A549 (cell line): Measurements from ENCODE around the gene ACVR1. TPM values are rescaled to one million over a fixed set of nuclear protein-coding genes. Genes with fewer than 3 reads are reported as not detected.

ENCODE experiments used
- ATAC-seq, 2 experiments: fragments of 200-7000 bp in 1 of 2; fragments of >200 bp in 1 of 2; cut with Nextera tagmentation in 1 of 2; cut with Tn5 transposase in 1 of 2; 3 replicates each; pipeline versions ENCODE4 v1.8.0 to v1.9.1; 2018 to 2020; ENCODE audit warnings: mild to moderate bottlenecking in 1 of 2, moderate library complexity in 1 of 2
- CTCF ChIA-PET: fragments of 300-600 bp; sonication (Branson Sonifier 250); formaldehyde crosslinking; extraction: SDS; loops from one replicate; lab custom pipeline; 2021; ENCODE audit warnings: antibody characterized with exemption, inconsistent platforms; lab: Yijun Ruan, JAX
- POLR2A ChIA-PET: fragments of 350-600 bp; formaldehyde crosslinking; extraction: SDS; loops from one replicate; lab custom pipeline; 2021; ENCODE audit warnings: antibody characterized with exemption, inconsistent platforms; lab: Yijun Ruan, JAX
- DNase-seq, 2 experiments: peaks; one replicate each; pipeline versions ENCODE4 v3.0.0 to v3.0.0-alpha.2; 2011 to 2016; ENCODE audit warnings: low read depth in 1 of 2, low spot score in 1 of 2
- FAIRE-seq: peaks from 2 replicates; lab custom pipeline; 2011; peaks lifted over from hg19 to GRCh38; lab: Jason Lieb, UNC
- H3K27ac ChIP-seq, 2 experiments: fragments of >200 bp; sonication (Bioruptor Twin); formaldehyde crosslinking; 3 replicates each; pipeline ENCODE4 v1.5.1; 2016 to 2017
- H3K4me1 ChIP-seq: fragments of >200 bp; sonication (Bioruptor Twin); formaldehyde crosslinking; 3 replicates; pipeline ENCODE4 v1.6.1; 2016
- H3K4me2 ChIP-seq: fragments of >200 bp; sonication (Bioruptor Twin); formaldehyde crosslinking; 3 replicates; pipeline ENCODE4 v1.6.1; 2016
- H3K4me3 ChIP-seq: fragments of >200 bp; sonication (Bioruptor Twin); formaldehyde crosslinking; 3 replicates; pipeline ENCODE4 v1.5.1; 2016
- H3K9me3 ChIP-seq: fragments of >200 bp; sonication (Bioruptor Twin); formaldehyde crosslinking; 3 replicates; pipeline ENCODE4 v1.6.1; 2016
- BCL3 ChIP-seq: fragments of >200 bp; sonication (Bioruptor Twin); formaldehyde crosslinking; IDR thresholded peaks from 3 replicates; pipeline ENCODE4 v1.6.1; 2016
- BHLHE40 ChIP-seq: IDR thresholded peaks from 2 replicates; pipeline ENCODE4 v1.6.1; 2012; ENCODE audit warnings: low read depth, low read length, inconsistent platforms
- CHD2 ChIP-seq: fragments of 150-350 bp; IDR thresholded peaks from 2 replicates; pipeline ENCODE4 v1.6.1; 2014; ENCODE audit warnings: low read length; ENCODE audit not compliant: partially characterized antibody
- CHD4 ChIP-seq: fragments of 200-600 bp; sonication (generic); IDR thresholded peaks from 2 replicates; pipeline ENCODE4 v1.6.1; 2016; ENCODE audit warnings: antibody characterized with exemption, mild to moderate bottlenecking, borderline replicate concordance
- EHMT2 ChIP-seq: fragments of 200-600 bp; sonication (generic); IDR thresholded peaks from 2 replicates; pipeline ENCODE4 v1.6.1; 2016; ENCODE audit warnings: antibody characterized with exemption, low read depth, mild to moderate bottlenecking, moderate library complexity
- ESRRA ChIP-seq: fragments of 150-350 bp; IDR thresholded peaks from 2 replicates; pipeline ENCODE4 v1.6.1; 2014; ENCODE audit warnings: mild to moderate bottlenecking, low read length, borderline replicate concordance
- FOSL2 ChIP-seq, 2 experiments: fragments of 450-650 bp in 1 of 2; fragments of >200 bp in 1 of 2; sonication (Bioruptor Twin) in 1 of 2; formaldehyde crosslinking; IDR thresholded peaks; 2 replicates each; pipeline versions ENCODE4 v1.5.0 to v1.6.1; 2016 to 2020; ENCODE audit warnings: mild to moderate bottlenecking in 1 of 2, moderate library complexity in 1 of 2
- GATA3 ChIP-seq: IDR thresholded peaks from 2 replicates; pipeline ENCODE4 v1.6.1; 2012; ENCODE audit warnings: borderline replicate concordance
- HDAC2 ChIP-seq: fragments of 200-600 bp; sonication (generic); IDR thresholded peaks from 2 replicates; pipeline ENCODE4 v1.6.1; 2016
- HMGXB4 ChIP-seq: fragments of 250-450 bp; sonication (Bioruptor Pico); IDR thresholded peaks from 2 replicates; pipeline ENCODE4 v1.5.0; 2021; ENCODE audit warnings: mild to moderate bottlenecking, moderate library complexity, borderline replicate concordance
- HOXB13 ChIP-seq: fragments of 250-450 bp; sonication (Bioruptor Pico); IDR thresholded peaks from 2 replicates; pipeline ENCODE4 v1.5.0; 2020; ENCODE audit warnings: low read depth, mild to moderate bottlenecking, moderate library complexity
- JUNB ChIP-seq: fragments of >200 bp; sonication (Bioruptor Twin); formaldehyde crosslinking; IDR thresholded peaks from 2 replicates; pipeline ENCODE4 v1.6.1; 2016
- KDM1A ChIP-seq: fragments of 200-600 bp; sonication (generic); IDR thresholded peaks from 2 replicates; pipeline ENCODE4 v1.6.1; 2016; ENCODE audit warnings: low read depth, mild to moderate bottlenecking
- KDM5A ChIP-seq: fragments of 200-600 bp; sonication (generic); IDR thresholded peaks from 2 replicates; pipeline ENCODE4 v1.6.1; 2016; ENCODE audit warnings: antibody characterized with exemption, mild to moderate bottlenecking
- NPAS2 ChIP-seq: fragments of 250-450 bp; sonication (Bioruptor Pico); IDR thresholded peaks from 2 replicates; pipeline ENCODE4 v1.8.0; 2022; ENCODE audit warnings: mild to moderate bottlenecking, moderate library complexity, borderline replicate concordance
- NR3C1 ChIP-seq: fragments of >200 bp; sonication (Bioruptor Twin); formaldehyde crosslinking; IDR thresholded peaks from 3 replicates; pipeline ENCODE4 v1.6.1; 2017
- PHF8 ChIP-seq: fragments of 200-600 bp; sonication (generic); IDR thresholded peaks from 2 replicates; pipeline ENCODE4 v1.6.1; 2016; ENCODE audit warnings: low read depth, mild to moderate bottlenecking, antibody characterized with exemption, moderate library complexity, borderline replicate concordance
- REST ChIP-seq: fragments of 200-600 bp; sonication (generic); IDR thresholded peaks from 2 replicates; pipeline ENCODE4 v1.6.1; 2016; ENCODE audit warnings: antibody characterized with exemption, mild to moderate bottlenecking, moderate library complexity
- SMC3 ChIP-seq: fragments of >200 bp; sonication (Bioruptor Twin); formaldehyde crosslinking; IDR thresholded peaks from 3 replicates; pipeline ENCODE4 v1.6.1; 2018; ENCODE audit warnings: inconsistent platforms
- ZC3H11A ChIP-seq: fragments of 450-650 bp; IDR thresholded peaks from 2 replicates; pipeline ENCODE4 v1.6.1; 2014; ENCODE audit warnings: antibody characterized with exemption, mild to moderate bottlenecking
- WGBS: methylation state at CpG from one replicate; pipeline ENCODE4 v1.1.6; 2017; ENCODE audit errors: missing lambda C conversion rate; 5-methylcytosine and 5-hydroxymethylcytosine counted together
- polyA plus RNA-seq, 4 experiments: library from polyadenylated mRNA; depleted of rRNA in 3 of 4; stranded (reverse); fragments of >200 nt; fragmentation: RNase III in 1 of 4; extraction: RNeasy Plus Mini Kit Qiagen cat#74134 plus additional on column Dnase treatment in 1 of 4; gene quantifications; 2 replicates in 3 of 4; 3 replicates in 1 of 4; pipeline ENCODE4 v1.2.3, GENCODE V29; 2011 to 2017

Gene ACVR1
- polyA plus RNA-seq, 2 of the 4 experiments (the other 2 are of a cell fraction), result 14.6 to 21.6 TPM

GRCh38 chr2:157898591-157898996, 22.5 kb upstream of the ACVR1 start:
- ChIA-PET POLR2A (interaction anchor here (0.6 to 1.3 kb wide), 2 partner anchors 22 to 24 kb away, joined by 3 to 5 read pairs; partner anchors contain the start of gene ACVR1), CTCF (interaction anchor here (0.6 to 2.1 kb wide), 4 partner anchors 13 to 125 kb away, joined by 3 to 11 read pairs (median 3); partner anchors contain the start of gene ACVR1)
- peak; percentile 59; the same call in 1 of the 2 replicates for TF ChIP-seq FOSL2 (IDR thresholded peaks at IDR 0.05)
- peak; percentile 55 for TF ChIP-seq FOSL2 (CRISPR knock-in tag; IDR thresholded peaks at IDR 0.05)
- no peak for TF ChIP-seq EHMT2
- TF ChIP-seq JUNB, result peak; percentile 62; the same call in 1 of the 2 replicates
- TF ChIP-seq NPAS2 (CRISPR knock-in tag), result no peak
- no peak for TF ChIP-seq NR3C1
- TF ChIP-seq BCL3, result no peak
- TF ChIP-seq CHD4, result no peak
- 21% methylated on average over 2 of the region's 2 CpGs for WGBS
- ATAC-seq (peak; percentile 83 to 88), FAIRE-seq (no peak), DNase-seq (peak in 1 of 2 experiments; percentile 58)
- no peaks in the 10 kb centered on the region for H3K9me3 ChIP-seq
- H3K4me3 ChIP-seq, result no peak overlapping the region
- H3K4me2 ChIP-seq, result peak overlapping the region; percentile 52
- peaks cover 16% of the 10 kb centered on the region for H3K4me1 ChIP-seq
- peak overlapping the region; percentile 8 to 51; a peak in 3 of 6 replicates for H3K27ac ChIP-seq

GRCh38 chr2:157897106-157897971, 21.2 kb upstream of the ACVR1 start:
- Histone ChIP-seq H3K4me3 (no peak overlapping the region), H3K9me3 (no peaks in the 10 kb centered on the region), H3K27ac (no peak overlapping the region; a peak in 2 of 6 replicates), H3K4me2 (no peak overlapping the region), H3K4me1 (peaks cover 16% of the 10 kb centered on the region)
- 78% methylated on average over 4 of the region's 4 CpGs for WGBS
- ATAC-seq, result no peak
- TF ChIP-seq BHLHE40 (no peak), PHF8 (no peak), NR3C1 (no peak), KDM1A (no peak), HDAC2 (no peak), HOXB13 (CRISPR knock-in tag) (no peak), REST (no peak)
- FAIRE-seq, result no peak
- POLR2A ChIA-PET, result no interaction called here
- CTCF ChIA-PET, result interaction anchor here (2.1 kb wide), 1 partner anchor 21 kb away, joined by 11 read pairs; the partner anchor contains the start of gene ACVR1
- no peak for DNase-seq

- no peak for ATAC-seq
- Histone ChIP-seq H3K4me2 (no peak overlapping the region), H3K27ac (no peak overlapping the region), H3K4me1 (peaks cover 16% of the 10 kb centered on the region), H3K9me3 (no peaks in the 10 kb centered on the region), H3K4me3 (no peak overlapping the region)
- no peak for DNase-seq
- TF ChIP-seq HMGXB4 (no peak), CHD2 (no peak), BHLHE40 (no peak), SMC3 (no peak), KDM5A (no peak), ZC3H11A (no peak), ESRRA (no peak), GATA3 (no peak), BCL3 (no peak)
- 80% methylated on average over 2 of the region's 2 CpGs for WGBS
- POLR2A ChIA-PET, result no interaction called here
- CTCF ChIA-PET, result interaction anchor here (0.8 to 1.8 kb wide), 2 partner anchors 19 to 20 kb away, joined by 3 to 4 read pairs; partner anchors contain the start of gene ACVR1
- FAIRE-seq, result no peak
Observed at GRCh38 chr2:157895531-157895930, 19.4 kb upstream of the ACVR1 start.
